Measurements from ENCODE around the gene KRTAP5-1.

DNA sequence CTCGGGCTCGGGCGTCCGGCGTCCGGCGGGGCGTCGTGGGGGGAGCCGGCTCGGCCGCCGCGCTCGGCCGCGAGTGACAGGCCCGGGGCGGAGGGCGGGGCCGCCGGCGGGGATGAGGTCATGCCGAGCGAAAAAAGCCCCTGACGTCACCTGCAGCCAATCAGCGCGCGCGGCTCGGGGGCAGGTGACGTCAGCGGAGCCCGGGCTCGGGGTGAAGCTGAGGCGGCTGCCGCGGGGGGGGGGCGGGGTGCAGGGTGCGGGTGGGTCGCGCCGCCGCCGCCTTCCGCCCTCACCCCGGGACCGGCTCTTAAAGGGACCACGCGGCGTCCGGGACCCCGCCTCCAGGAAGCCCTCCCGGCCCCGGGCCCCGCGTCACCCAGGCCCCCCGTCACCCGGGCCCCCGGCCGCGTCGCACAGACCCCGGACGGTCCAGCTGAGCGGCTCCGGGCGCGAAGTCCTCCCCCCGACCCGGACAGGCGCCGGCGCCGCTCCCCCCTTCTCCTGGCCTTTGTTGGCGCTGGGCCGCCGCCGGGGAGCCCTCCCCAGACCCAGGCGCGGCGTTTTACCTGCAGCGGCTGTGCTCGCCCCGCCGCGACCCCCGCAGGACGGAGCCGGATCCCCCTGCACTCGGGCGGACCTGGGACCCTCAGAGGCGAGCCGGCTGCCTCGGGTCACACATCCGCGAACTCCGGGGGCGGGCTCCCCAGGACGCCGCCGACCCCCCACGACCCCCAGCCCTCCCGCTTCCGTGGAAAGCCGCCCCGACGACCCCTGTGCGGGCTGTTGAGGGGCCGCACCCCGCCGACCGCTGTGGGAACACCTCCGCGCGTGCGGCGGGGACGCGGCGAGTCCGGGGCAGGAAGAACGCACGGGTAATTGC is 12.6 kb downstream of the KRTAP5-1 start, which contains the start of gene DUSP8:
- TF ChIP-seq POLR2A (IDR thresholded peaks at IDR 0.05; ENCODE audit: low read depth, low read length): no peak
- TF ChIP-seq POLR2AphosphoS5 (IDR thresholded peaks at IDR 0.05; ENCODE audit: low read depth, low read length): no peak
- no peak for TF ChIP-seq SPI1 (IDR thresholded peaks at IDR 0.05; ENCODE audit: low read depth, low read length)
- TF ChIP-seq TAF1 (IDR thresholded peaks at IDR 0.05; ENCODE audit: low read depth, low read length): no peak
- no peak for TF ChIP-seq PAX5 (IDR thresholded peaks at IDR 0.05; ENCODE audit: insufficient read depth, low read length, severe bottlenecking)

Data from GM12891 (cell line).